Thyroid gland (tissue), 4 donors: ENCODE measurements around the gene CYP1A1.

Source experiments
- CTCF ChIP-seq, 6 experiments: fragments of 200-600 bp in 3 of 6; fragments of 450-650 bp in 3 of 6; sonication (generic) in 3 of 6; IDR thresholded peaks; one replicate each; pipeline ENCODE4 v1.5.1; 2016 to 2019; ENCODE audit warnings: antibody characterized with exemption in 6 of 6, mild to moderate bottlenecking in 2 of 6, inconsistent platforms in 1 of 6, moderate library complexity in 1 of 6
- POLR2A ChIP-seq, 2 donors: fragments of 450-650 bp; IDR thresholded peaks; one replicate each; pipeline ENCODE4 v1.6.1; 2017; ENCODE audit warnings: antibody characterized with exemption in 2 of 2, mild to moderate bottlenecking in 2 of 2, moderate library complexity in 1 of 2

- TF ChIP-seq CTCF (IDR thresholded peaks at IDR 0.05) (no peak), POLR2A (IDR thresholded peaks at IDR 0.05) (no peak)
These were observed 28.5 kb downstream of the CYP1A1 start for GRCh38 chr15:74696808-74697207.
